Measurements from ENCODE around the gene USP10. TPM values are rescaled to one million over a fixed set of nuclear protein-coding genes. Genes with fewer than 3 reads are reported as not detected.
"Not testable (repeated sequence)": the region's sequence is repeated elsewhere in the genome, so short reads cannot be mapped to it uniquely, and the experiment has no call there.

USP10 gene
- total and polyA plus RNA-seq, 5 donors = 25.8 to 66.5 (median 61.9) TPM

DNA sequence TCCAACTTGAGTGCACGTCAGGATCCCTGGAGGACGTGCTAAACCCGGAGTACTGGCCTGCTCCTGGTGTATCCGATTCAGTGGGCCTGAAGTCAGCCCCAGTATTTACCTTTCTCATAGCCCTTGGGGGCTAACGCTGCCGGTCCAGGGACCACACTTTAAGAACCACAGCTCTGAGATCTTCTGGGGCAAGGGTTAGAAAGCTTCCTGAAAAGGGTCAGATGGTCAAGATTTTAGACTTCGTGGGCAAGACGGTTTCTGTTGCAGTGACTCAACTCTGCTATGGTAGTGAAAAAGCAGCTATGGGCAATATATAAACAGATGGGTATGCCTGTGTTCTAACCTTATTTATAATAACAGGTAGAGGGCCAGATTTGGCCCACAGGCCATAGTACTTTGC lies 14.6 kb upstream of the USP10 start:
- 85% methylated on average over 8 of the region's 8 CpGs for WGBS
- H3K4me3 ChIP-seq (ENCODE audit: low read length) = no peak overlapping the region
- no peak for ATAC-seq

DNA sequence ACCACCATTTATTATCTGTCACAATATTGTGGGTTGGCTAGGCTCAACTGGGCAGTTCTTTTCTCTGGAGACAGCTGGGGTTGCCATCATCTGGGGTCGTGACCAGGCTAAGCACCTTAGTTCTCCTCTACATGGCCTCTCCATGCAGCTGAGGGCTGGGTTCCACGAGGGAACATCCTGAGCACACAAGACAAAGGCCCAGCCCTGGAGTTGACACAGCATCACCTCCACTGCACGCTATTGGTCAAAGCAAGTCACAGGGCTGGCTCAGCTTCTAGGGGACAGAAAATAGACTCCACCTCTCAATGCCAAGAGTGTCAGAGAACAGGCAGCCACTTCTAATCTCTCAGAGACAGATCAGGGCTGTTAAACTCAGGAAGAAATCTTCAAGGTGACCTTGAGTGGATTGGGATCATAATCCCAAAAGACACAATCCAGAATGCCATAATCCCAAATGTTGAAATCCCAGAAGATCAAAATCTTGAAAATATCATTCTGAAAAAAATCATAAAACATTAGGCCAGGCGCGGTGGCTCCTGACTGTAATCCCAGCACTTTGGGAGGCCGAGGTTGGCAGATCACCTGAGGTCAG lies 13.0 kb upstream of the USP10 start:
- Histone ChIP-seq H3K9me3 (ENCODE audit: control insufficient read depth, low read length) (no peaks in the 10 kb centered on the region), H3K27ac (ENCODE audit: low read length) (no peak overlapping the region), H3K4me3 (ENCODE audit: low read length) (no peak overlapping the region), H3K27me3 (ENCODE audit: control insufficient read depth, insufficient read depth) (no peaks in the 10 kb centered on the region), H3K4me1 (ENCODE audit: control insufficient read depth, insufficient read depth, low read length) (no peaks in the 10 kb centered on the region)
- ATAC-seq (no peak), DNase-seq (no peak)
- intact Hi-C loops (cut with DNase I) = no loop called here
- WGBS = 82% methylated on average over 6 of the region's 6 CpGs

More for the DNA sequence above, 14.6 kb upstream of the USP10 start:
- H3K27ac ChIP-seq (ENCODE audit: low read length) = no peak overlapping the region
- no peak for DNase-seq
- H3K27me3 ChIP-seq (ENCODE audit: control insufficient read depth, insufficient read depth) = no peaks in the 10 kb centered on the region
- no peaks in the 10 kb centered on the region for H3K9me3 ChIP-seq (ENCODE audit: control insufficient read depth, low read length)
- H3K4me1 ChIP-seq (ENCODE audit: control insufficient read depth, insufficient read depth, low read length) = no peaks in the 10 kb centered on the region
- intact Hi-C loops (cut with DNase I) = no loop called here

DNA sequence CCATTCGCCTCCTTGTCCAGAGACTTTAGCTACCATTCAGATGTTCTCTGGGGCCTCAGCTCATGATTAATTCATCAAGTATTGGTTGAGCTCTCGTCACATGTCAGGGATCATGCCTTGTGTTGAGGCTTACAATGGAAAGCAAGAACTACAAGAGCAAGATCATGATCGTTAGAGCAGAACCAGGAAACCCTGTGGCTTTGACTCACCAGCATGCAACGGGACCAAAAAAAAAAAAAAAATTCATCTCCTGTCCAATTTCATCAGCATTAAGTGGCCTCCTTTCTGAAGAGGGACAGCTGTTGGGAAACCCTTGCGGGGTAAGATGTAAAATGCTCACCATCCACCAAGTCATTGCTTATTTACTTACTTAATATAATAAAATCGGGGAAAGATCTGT lies 12.1 kb upstream of the USP10 start:
- ATAC-seq (peak in 1 of 2 donors; percentile 41), DNase-seq (no peak)
- Histone ChIP-seq H3K4me3 (ENCODE audit: low read length) (no peak overlapping the region), H3K9me3 (ENCODE audit: control insufficient read depth, low read length) (no peaks in the 10 kb centered on the region), H3K27ac (ENCODE audit: low read length) (no peak overlapping the region), H3K27me3 (ENCODE audit: control insufficient read depth, insufficient read depth) (no peaks in the 10 kb centered on the region), H3K4me1 (ENCODE audit: control insufficient read depth, insufficient read depth, low read length) (no peaks in the 10 kb centered on the region)
- intact Hi-C loops (cut with DNase I) = no loop called here
- 69% methylated on average over 6 of the region's 6 CpGs for WGBS

DNA sequence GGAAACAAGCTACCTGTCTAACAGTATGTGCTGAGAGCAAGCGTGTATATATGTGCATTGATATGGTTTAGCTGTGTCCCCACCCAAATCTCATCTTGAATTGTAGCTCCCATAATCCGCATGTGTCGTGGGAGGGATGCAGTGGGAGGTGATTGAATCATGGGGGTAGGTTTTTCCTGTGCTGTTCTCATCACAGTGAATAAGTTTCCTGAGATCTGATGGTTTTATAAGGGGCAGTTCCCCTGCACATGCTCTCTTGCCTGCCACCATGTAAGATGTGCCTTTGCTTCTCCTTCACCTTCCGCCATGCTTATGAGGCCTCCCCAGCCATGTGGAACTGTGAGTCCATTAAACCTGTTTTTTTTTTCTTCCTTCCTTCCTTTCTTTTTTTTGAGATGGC lies 11.6 kb upstream of the USP10 start:
- H3K27ac ChIP-seq (ENCODE audit: low read length); H3K4me3 ChIP-seq (ENCODE audit: low read length); H3K27me3 ChIP-seq (ENCODE audit: control insufficient read depth, insufficient read depth); DNase-seq; H3K9me3 ChIP-seq (ENCODE audit: control insufficient read depth, low read length); intact Hi-C loops (cut with DNase I); H3K4me1 ChIP-seq (ENCODE audit: control insufficient read depth, insufficient read depth, low read length); ATAC-seq: not testable (repeated sequence)
- 96% methylated on average over 4 of the region's 4 CpGs for WGBS

DNA sequence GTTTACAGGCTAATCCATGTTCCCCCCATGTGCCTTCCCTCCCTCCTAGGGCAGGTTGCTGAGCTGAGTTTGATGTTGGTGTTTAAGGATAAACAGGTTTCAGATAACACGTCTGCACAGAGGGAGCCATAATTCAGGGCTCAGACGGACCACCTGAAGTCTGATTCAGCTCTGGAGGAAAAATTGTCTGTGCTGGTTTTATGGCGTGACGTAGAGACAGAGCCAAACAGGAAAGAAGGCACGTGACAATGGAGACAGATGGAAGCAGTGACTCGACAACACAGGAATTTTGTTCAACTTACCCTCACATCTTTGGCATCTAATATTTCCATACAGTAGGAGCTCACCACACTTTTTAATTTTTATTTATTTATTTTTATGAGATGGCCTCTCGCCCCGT lies 10.7 kb upstream of the USP10 start:
- WGBS = 66% methylated on average over 8 of the region's 8 CpGs
- H3K9me3 ChIP-seq (ENCODE audit: control insufficient read depth, low read length) = no peaks in the 10 kb centered on the region
- H3K27me3 ChIP-seq (ENCODE audit: control insufficient read depth, insufficient read depth) = no peaks in the 10 kb centered on the region
- intact Hi-C loops (cut with DNase I) = no loop called here
- DNase-seq (no peak), ATAC-seq (no peak)
- no peaks in the 10 kb centered on the region for H3K4me1 ChIP-seq (ENCODE audit: control insufficient read depth, insufficient read depth, low read length)
- H3K27ac ChIP-seq (ENCODE audit: low read length) = no peak overlapping the region
- no peak overlapping the region for H3K4me3 ChIP-seq (ENCODE audit: low read length)

DNA sequence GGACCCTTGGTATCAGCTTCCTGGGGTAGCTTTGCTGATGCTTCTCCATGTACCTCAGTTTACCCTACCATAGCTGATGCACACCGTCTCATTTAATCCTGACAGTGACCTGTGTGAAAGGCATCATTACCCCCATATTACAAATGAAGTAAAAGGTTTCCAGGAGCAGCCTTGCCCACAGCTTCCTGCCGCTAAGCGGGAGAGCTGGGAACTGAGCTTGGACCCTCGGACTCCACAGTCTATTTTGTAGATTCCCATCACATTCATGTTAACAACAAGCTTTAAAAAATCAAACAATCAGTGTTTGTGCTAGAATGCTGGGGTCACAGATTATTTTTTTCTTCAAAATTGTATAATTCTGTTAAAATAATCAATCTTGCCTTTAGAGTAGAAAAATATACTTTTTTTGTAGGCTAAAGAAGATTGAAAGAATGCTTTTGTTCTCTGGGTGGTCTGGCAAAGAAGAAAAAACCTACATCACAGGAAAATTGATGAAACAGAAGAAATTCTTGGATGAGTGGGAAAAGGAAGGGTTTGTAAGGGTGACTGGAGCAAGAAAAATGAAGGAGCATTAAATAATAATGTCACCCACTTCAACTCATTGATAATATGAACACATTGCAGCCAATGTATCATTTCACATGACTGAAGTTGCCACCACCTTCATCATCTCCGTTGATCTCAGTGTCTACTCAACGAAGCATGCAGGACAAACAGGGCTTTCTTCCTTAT lies 9.5 kb upstream of the USP10 start:
- Histone ChIP-seq H3K4me3 (ENCODE audit: low read length) (no peak overlapping the region), H3K27me3 (ENCODE audit: control insufficient read depth, insufficient read depth) (no peaks in the 10 kb centered on the region), H3K27ac (ENCODE audit: low read length) (no peak overlapping the region), H3K4me1 (ENCODE audit: control insufficient read depth, insufficient read depth, low read length) (no peaks in the 10 kb centered on the region), H3K9me3 (ENCODE audit: control insufficient read depth, low read length) (no peaks in the 10 kb centered on the region)
- 84% methylated on average over 6 of the region's 6 CpGs for WGBS
- intact Hi-C loops (cut with DNase I) = no loop called here
- ATAC-seq (no peak), DNase-seq (no peak)

DNA sequence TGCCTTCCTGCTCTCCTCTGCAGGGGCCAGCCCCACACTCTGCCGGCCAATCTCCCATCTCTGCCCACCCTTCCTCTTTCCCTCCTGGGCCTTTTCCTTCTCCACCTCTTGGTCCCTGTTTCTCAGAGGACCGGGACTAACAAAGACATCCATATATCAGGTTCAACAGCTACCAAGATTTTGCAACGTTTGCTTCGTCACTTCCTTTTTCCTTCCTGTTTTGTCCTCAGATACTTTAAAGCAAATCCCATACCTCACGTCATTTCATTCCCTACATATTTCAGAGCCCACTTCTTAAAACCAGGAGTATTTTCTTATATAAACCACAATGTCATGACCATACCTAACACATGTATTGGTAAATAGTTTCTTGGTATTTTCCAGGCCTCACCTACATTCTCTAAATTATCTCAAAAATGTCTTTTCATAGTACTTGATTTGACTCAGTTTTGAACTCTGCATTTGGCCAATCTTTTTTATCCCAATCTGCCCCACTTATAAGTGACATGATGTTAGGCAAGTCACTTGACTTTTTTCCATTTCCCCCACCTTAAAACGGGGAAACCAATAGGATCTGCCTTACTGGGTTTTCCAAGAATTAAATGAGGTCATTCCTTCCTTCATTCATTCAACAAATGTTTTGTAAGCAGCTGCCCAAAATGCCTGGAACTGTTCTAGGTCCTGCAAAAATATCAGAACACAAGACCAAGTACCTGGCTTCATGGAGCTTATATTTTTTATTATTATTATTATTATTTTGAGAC lies 7.2 kb upstream of the USP10 start:
- Histone ChIP-seq H3K4me3 (ENCODE audit: low read length) (no peak overlapping the region), H3K9me3 (ENCODE audit: control insufficient read depth, low read length) (no peaks in the 10 kb centered on the region), H3K27me3 (ENCODE audit: control insufficient read depth, insufficient read depth) (no peaks in the 10 kb centered on the region), H3K27ac (ENCODE audit: low read length) (no peak overlapping the region), H3K4me1 (ENCODE audit: control insufficient read depth, insufficient read depth, low read length) (no peaks in the 10 kb centered on the region)
- DNase-seq (no peak), ATAC-seq (no peak)
- WGBS = 57% methylated on average over 6 of the region's 6 CpGs
- intact Hi-C loops (cut with DNase I) = no loop called here

DNA sequence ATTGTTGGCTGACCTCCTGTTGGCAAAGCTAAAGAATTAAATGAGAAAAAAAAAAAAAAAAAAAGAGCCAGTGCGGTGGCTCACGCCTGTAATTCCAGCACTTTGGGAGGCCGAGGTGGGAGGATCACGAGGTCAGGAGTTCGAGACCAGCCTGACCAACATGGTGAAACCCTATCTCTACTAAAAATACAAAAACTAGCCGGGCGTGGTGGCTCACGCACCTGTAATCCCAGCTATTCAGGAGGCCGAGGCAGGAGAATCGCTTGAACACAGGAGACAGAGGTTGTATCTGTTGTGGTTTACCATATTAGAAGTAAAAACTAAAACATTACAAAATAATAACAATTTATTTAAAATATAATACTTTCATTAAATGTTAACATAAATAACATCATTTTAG lies 5.9 kb upstream of the USP10 start:
- DNase-seq; H3K27me3 ChIP-seq (ENCODE audit: control insufficient read depth, insufficient read depth); H3K4me1 ChIP-seq (ENCODE audit: control insufficient read depth, insufficient read depth, low read length); H3K27ac ChIP-seq (ENCODE audit: low read length); ATAC-seq; H3K4me3 ChIP-seq (ENCODE audit: low read length); H3K9me3 ChIP-seq (ENCODE audit: control insufficient read depth, low read length); intact Hi-C loops (cut with DNase I): not testable (repeated sequence)
- 95% methylated on average over 10 of the region's 10 CpGs for WGBS

DNA sequence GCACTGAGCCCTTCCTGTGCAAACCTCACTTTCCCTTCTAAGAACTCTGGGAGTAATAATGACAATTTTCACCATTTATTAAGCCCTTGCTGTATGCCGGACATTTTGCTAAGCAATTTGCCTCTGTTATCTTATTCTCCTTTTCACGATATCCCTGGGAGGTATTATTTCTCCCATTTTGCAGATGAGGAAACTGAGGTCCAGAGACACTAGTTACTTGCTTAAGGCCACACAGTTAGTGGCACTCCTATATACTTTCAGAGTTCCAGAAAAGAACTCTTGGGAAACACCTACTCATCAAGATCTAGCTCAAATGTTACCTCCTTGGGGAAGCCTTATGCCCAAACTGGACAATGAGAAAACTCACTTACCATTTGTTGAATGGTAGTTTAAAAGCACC lies 4.8 kb upstream of the USP10 start:
- intact Hi-C loops (cut with DNase I) = no loop called here
- ATAC-seq = no peak
- 94% methylated on average over 2 of the region's 2 CpGs for WGBS

DNA sequence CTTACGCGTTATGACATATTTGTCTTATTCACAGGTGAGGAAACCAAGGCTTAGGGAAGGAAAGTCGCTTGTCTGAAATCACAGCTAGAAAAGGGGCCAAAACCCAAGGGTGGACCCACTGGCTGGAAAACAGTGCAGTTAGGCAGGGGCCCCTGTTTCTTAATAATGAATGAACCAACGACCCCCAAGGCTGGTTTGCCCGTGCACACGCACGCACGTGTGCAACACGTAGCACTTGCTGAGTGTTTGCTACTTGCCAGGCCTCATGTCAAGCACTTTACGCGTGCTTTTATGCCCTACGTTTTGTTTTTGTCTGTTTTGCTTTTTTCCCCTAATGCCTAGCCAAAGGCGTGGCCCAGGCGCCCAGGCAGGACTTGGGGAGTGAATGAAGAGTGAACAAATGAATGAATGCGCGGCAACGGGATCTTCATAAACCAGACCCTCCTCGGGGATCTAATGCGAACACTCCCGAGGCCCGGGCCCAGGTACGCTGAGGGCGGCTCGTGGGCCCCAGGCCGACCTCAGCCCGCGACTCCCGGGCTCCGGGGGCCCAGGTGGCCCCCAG lies 571 bp upstream of the USP10 start:
- H3K9me3 ChIP-seq (ENCODE audit: control insufficient read depth, low read length) = no peaks in the 10 kb centered on the region
- WGBS = 22% methylated on average over 29 of the region's 29 CpGs
- intact Hi-C loops (cut with DNase I) = no loop called here
- H3K27me3 ChIP-seq (ENCODE audit: control insufficient read depth, insufficient read depth) = no peaks in the 10 kb centered on the region
- ATAC-seq (peak in 1 of 2 donors; percentile 53), DNase-seq (no peak)
- H3K27ac ChIP-seq (ENCODE audit: low read length) = no peak overlapping the region
- H3K4me3 ChIP-seq (ENCODE audit: low read length) = peak overlapping the region; percentile 87
- H3K4me1 ChIP-seq (ENCODE audit: control insufficient read depth, insufficient read depth, low read length) = no peaks in the 10 kb centered on the region

More for the DNA sequence above, 4.8 kb upstream of the USP10 start:
- no peaks in the 10 kb centered on the region for H3K27me3 ChIP-seq (ENCODE audit: control insufficient read depth, insufficient read depth)
- DNase-seq = no peak
- H3K9me3 ChIP-seq (ENCODE audit: control insufficient read depth, low read length) = no peaks in the 10 kb centered on the region
- no peaks in the 10 kb centered on the region for H3K4me1 ChIP-seq (ENCODE audit: control insufficient read depth, insufficient read depth, low read length)
- H3K4me3 ChIP-seq (ENCODE audit: low read length) = no peak overlapping the region
- no peak overlapping the region for H3K27ac ChIP-seq (ENCODE audit: low read length)
